DMS114 treated with DMSO at 0.1 percent for 48 hours (cell line): ENCODE measurements around the gene NUDT7.

Source experiments
- DNase-seq: peaks from one replicate; lab custom pipeline; 2025; ENCODE audit not compliant: unreplicated experiment; lab: John Stamatoyannopoulos, UW

Gene NUDT7

GRCh38 chr16:77723108-77723514 lies 797 bp downstream of the NUDT7 start:
- DNase-seq = no peak

GRCh38 chr16:77724174-77724573 lies 1.9 kb downstream of the NUDT7 start:
- no peak for DNase-seq

- DNase-seq = no peak
Measured at GRCh38 chr16:77729951-77730350, 7.6 kb downstream of the NUDT7 start.

- DNase-seq = no peak
Measured at GRCh38 chr16:77732241-77732946, 10.1 kb downstream of the NUDT7 start.

GRCh38 chr16:77736879-77737278 lies 14.6 kb downstream of the NUDT7 start:
- no peak for DNase-seq

GRCh38 chr16:77738706-77739558 lies 16.6 kb downstream of the NUDT7 start:
- DNase-seq = no peak

- no peak for DNase-seq
Measured at GRCh38 chr16:77739559-77739892, 17.2 kb downstream of the NUDT7 start.

- DNase-seq = no peak
Measured at GRCh38 chr16:77744141-77744540, 21.8 kb downstream of the NUDT7 start.

GRCh38 chr16:77745972-77746371 lies 23.7 kb downstream of the NUDT7 start:
- no peak for DNase-seq

GRCh38 chr16:77748421-77749005 lies 26.2 kb downstream of the NUDT7 start:
- no peak for DNase-seq

- DNase-seq = no peak
Measured at GRCh38 chr16:77749415-77749814, 27.1 kb downstream of the NUDT7 start.

- no peak for DNase-seq
Measured at GRCh38 chr16:77758046-77758445, 35.7 kb downstream of the NUDT7 start.

- DNase-seq = no peak
Measured at GRCh38 chr16:77758508-77758907, 36.2 kb downstream of the NUDT7 start.

GRCh38 chr16:77759201-77759600 lies 36.9 kb downstream of the NUDT7 start:
- no peak for DNase-seq

GRCh38 chr16:77759821-77760220 lies 37.5 kb downstream of the NUDT7 start:
- DNase-seq = no peak

- DNase-seq = no peak
Measured at GRCh38 chr16:77760800-77761199, 38.5 kb downstream of the NUDT7 start.

GRCh38 chr16:77761204-77761603 lies 38.9 kb downstream of the NUDT7 start:
- no peak for DNase-seq

GRCh38 chr16:77762262-77762661 lies 39.9 kb downstream of the NUDT7 start:
- no peak for DNase-seq

GRCh38 chr16:77763994-77764393 lies 41.7 kb downstream of the NUDT7 start:
- no peak for DNase-seq

- no peak for DNase-seq
Measured at GRCh38 chr16:77767211-77767610, 44.9 kb downstream of the NUDT7 start.

GRCh38 chr16:77767826-77768225 lies 45.5 kb downstream of the NUDT7 start:
- no peak for DNase-seq
